ENCODE data around the gene SART3.

The SART3 gene

GRCh38 chr12:108523365-108523764 is 37.6 kb downstream of the SART3 start:
- ATAC-seq (ENCODE audit: low read depth) (no peak), DNase-seq (ENCODE audit: low spot score in 2 of 2) (no peak)
- Mint-ChIP-seq H3K4me3 (no peak overlapping the region), H3K4me1 (peaks cover 6% of the 10 kb centered on the region), H3K27ac (no peak overlapping the region), H3K36me3 (peaks cover 45% of the 10 kb centered on the region), H3K27me3 (no peaks in the 10 kb centered on the region), H3K9me3 (no peaks in the 10 kb centered on the region)

GRCh38 chr12:108519558-108519957 is 41.4 kb downstream of the SART3 start:
- Mint-ChIP-seq H3K4me3 (no peak overlapping the region), H3K36me3 (peaks cover 28% of the 10 kb centered on the region), H3K9me3 (no peaks in the 10 kb centered on the region), H3K4me1 (peaks cover 11% of the 10 kb centered on the region), H3K27ac (no peak overlapping the region), H3K27me3 (no peaks in the 10 kb centered on the region)
- DNase-seq (ENCODE audit: low spot score in 2 of 2) (no peak), ATAC-seq (ENCODE audit: low read depth) (no peak)

- no peak overlapping the region for H3K4me3 Mint-ChIP-seq
- H3K36me3 Mint-ChIP-seq: peaks cover 24% of the 10 kb centered on the region
- no peak overlapping the region for H3K27ac Mint-ChIP-seq
Measured at GRCh38 chr12:108518716-108519496, 42.1 kb downstream of the SART3 start.

GRCh38 chr12:108518101-108518715 is 42.8 kb downstream of the SART3 start:
- DNase-seq (ENCODE audit: low spot score in 2 of 2) (no peak), ATAC-seq (ENCODE audit: low read depth) (no peak)
- Mint-ChIP-seq H3K4me3 (no peak overlapping the region), H3K27me3 (no peaks in the 10 kb centered on the region), H3K36me3 (peaks cover 24% of the 10 kb centered on the region), H3K27ac (no peak overlapping the region), H3K9me3 (no peaks in the 10 kb centered on the region), H3K4me1 (peaks cover 14% of the 10 kb centered on the region)

More at GRCh38 chr12:108518716-108519496, 42.1 kb downstream of the SART3 start:
- DNase-seq (ENCODE audit: low spot score in 2 of 2): no peak
- Mint-ChIP-seq H3K9me3 (no peaks in the 10 kb centered on the region), H3K4me1 (peaks cover 14% of the 10 kb centered on the region), H3K27me3 (no peaks in the 10 kb centered on the region)
- ATAC-seq (ENCODE audit: low read depth): no peak

GRCh38 chr12:108517288-108518100 is 43.5 kb downstream of the SART3 start:
- H3K4me3 Mint-ChIP-seq: no peak overlapping the region
- H3K27ac Mint-ChIP-seq: no peak overlapping the region
- no peaks in the 10 kb centered on the region for H3K9me3 Mint-ChIP-seq
- H3K36me3 Mint-ChIP-seq: peaks cover 24% of the 10 kb centered on the region
- H3K4me1 Mint-ChIP-seq: peaks cover 14% of the 10 kb centered on the region
- no peaks in the 10 kb centered on the region for H3K27me3 Mint-ChIP-seq
- ATAC-seq (ENCODE audit: low read depth) (no peak), DNase-seq (ENCODE audit: low spot score in 2 of 2) (no peak)

- no peak for ATAC-seq (ENCODE audit: low read depth)
- Mint-ChIP-seq H3K9me3 (no peaks in the 10 kb centered on the region), H3K27me3 (no peaks in the 10 kb centered on the region), H3K4me1 (peaks cover 16% of the 10 kb centered on the region), H3K36me3 (peaks cover 17% of the 10 kb centered on the region), H3K4me3 (peak overlapping the region; percentile 58), H3K27ac (peak overlapping the region; percentile 90)
- no peak for DNase-seq (ENCODE audit: low spot score in 2 of 2)
Measured at GRCh38 chr12:108516511-108517275, 44.3 kb downstream of the SART3 start.

- peaks cover 15% of the 10 kb centered on the region for H3K36me3 Mint-ChIP-seq
- ATAC-seq (ENCODE audit: low read depth) (no peak), DNase-seq (ENCODE audit: low spot score in 2 of 2) (no peak)
- no peaks in the 10 kb centered on the region for H3K9me3 Mint-ChIP-seq
- peaks cover 19% of the 10 kb centered on the region for H3K4me1 Mint-ChIP-seq
- peak overlapping the region; percentile 90 for H3K27ac Mint-ChIP-seq
- no peaks in the 10 kb centered on the region for H3K27me3 Mint-ChIP-seq
- H3K4me3 Mint-ChIP-seq: peak overlapping the region; percentile 95
Measured at GRCh38 chr12:108515916-108516315, 45.1 kb downstream of the SART3 start.

GRCh38 chr12:108514973-108515814 is 45.8 kb downstream of the SART3 start, which contains the start of gene FICD:
FICD (plus strand) TSS chr12:108515277; CDS start chr12:108516973, 1,696 bp downstream.
- H3K27me3 Mint-ChIP-seq: no peaks in the 10 kb centered on the region
- ATAC-seq (ENCODE audit: low read depth): peak; percentile 85
- DNase-seq (ENCODE audit: low spot score in 2 of 2): peak; percentile 90 to 93
- peak within 1 kb of the TSS; percentile 95 for H3K4me3 Mint-ChIP-seq
- peaks cover 19% of the 10 kb centered on the region for H3K4me1 Mint-ChIP-seq
- peaks cover 9% of the 10 kb centered on the region for H3K36me3 Mint-ChIP-seq
- H3K27ac Mint-ChIP-seq: peak within 1 kb of the TSS; percentile 90
- no peaks in the 10 kb centered on the region for H3K9me3 Mint-ChIP-seq

- ATAC-seq (ENCODE audit: low read depth): peak; percentile 18
- no peak for DNase-seq (ENCODE audit: low spot score in 2 of 2)
Measured at GRCh38 chr12:108514468-108514972, 46.5 kb downstream of the SART3 start.

GRCh38 chr12:108511633-108512540 is 49.1 kb downstream of the SART3 start:
- Mint-ChIP-seq H3K27me3 (no peaks in the 10 kb centered on the region), H3K36me3 (no peaks in the 10 kb centered on the region), H3K9me3 (no peaks in the 10 kb centered on the region), H3K4me3 (peak overlapping the region; percentile 70), H3K27ac (peak overlapping the region; percentile 87), H3K4me1 (peaks cover 19% of the 10 kb centered on the region)
- ATAC-seq (ENCODE audit: low read depth) (peak; percentile 15), DNase-seq (ENCODE audit: low spot score in 2 of 2) (peak; percentile 75 to 82)

More at GRCh38 chr12:108514468-108514972, 46.5 kb downstream of the SART3 start:
- Mint-ChIP-seq H3K36me3 (peaks cover 7% of the 10 kb centered on the region), H3K9me3 (no peaks in the 10 kb centered on the region), H3K4me3 (peak overlapping the region; percentile 95), H3K27me3 (no peaks in the 10 kb centered on the region), H3K27ac (peak overlapping the region; percentile 90), H3K4me1 (peaks cover 19% of the 10 kb centered on the region)

- Mint-ChIP-seq H3K4me3 (peak overlapping the region; percentile 70), H3K27me3 (no peaks in the 10 kb centered on the region), H3K4me1 (peaks cover 16% of the 10 kb centered on the region), H3K36me3 (no peaks in the 10 kb centered on the region), H3K9me3 (no peaks in the 10 kb centered on the region), H3K27ac (peak overlapping the region; percentile 87)
- ATAC-seq (ENCODE audit: low read depth) (no peak), DNase-seq (ENCODE audit: low spot score in 2 of 2) (peak in 1 of 2 donors; percentile 26)
Measured at GRCh38 chr12:108510836-108511235, 50.1 kb downstream of the SART3 start.

GRCh38 chr12:108509806-108510205 is 51.2 kb downstream of the SART3 start:
- no peak overlapping the region for H3K4me3 Mint-ChIP-seq
- DNase-seq (ENCODE audit: low spot score in 2 of 2) (no peak), ATAC-seq (ENCODE audit: low read depth) (no peak)
- H3K9me3 Mint-ChIP-seq: no peaks in the 10 kb centered on the region
- H3K27ac Mint-ChIP-seq: no peak overlapping the region
- H3K36me3 Mint-ChIP-seq: no peaks in the 10 kb centered on the region
- H3K27me3 Mint-ChIP-seq: no peaks in the 10 kb centered on the region
- H3K4me1 Mint-ChIP-seq: peaks cover 13% of the 10 kb centered on the region

All from memory B cell (primary cell).